ENCODE results near the gene BRD1. TPM values are rescaled to one million over a fixed set of nuclear protein-coding genes. Genes with fewer than 3 reads are reported as not detected.

BRD1 gene
- total and polyA plus RNA-seq, 9 of the 15 experiments (the other 6 are each of a cell fraction or from before 2014, with no cell fraction given) = 0.42 to 17.6 (median 5.5) TPM

DNA sequence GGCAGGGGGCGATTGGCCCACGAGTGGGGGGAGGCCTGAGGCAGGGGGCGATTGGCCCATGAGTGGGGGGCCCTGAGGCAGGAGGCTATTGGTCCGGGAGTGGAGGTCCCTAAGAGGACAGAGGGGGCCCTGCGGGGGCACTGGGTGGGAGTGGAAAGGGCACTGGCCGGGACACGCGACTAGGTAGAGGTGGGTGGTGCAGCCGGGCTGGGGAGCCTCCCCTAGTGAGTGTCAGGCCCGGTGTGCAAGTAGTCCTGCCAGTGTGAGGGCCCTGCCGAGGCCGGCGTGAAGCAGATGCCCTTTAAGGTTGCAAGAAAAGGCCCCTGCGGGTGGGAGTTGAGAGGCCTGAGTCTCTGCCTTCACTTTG is 909 bp upstream of the BRD1 start:
- BruUV-seq (replicated peaks) = no TSS peak
- DNase-seq (ENCODE audit: extremely low read depth in 1 of 4, low spot score in 3 of 4) = no peak
- Histone ChIP-seq H3K27me3 (ENCODE audit: control insufficient read depth in 2 of 2, insufficient read depth in 2 of 2, low read length in 2 of 2) (peaks cover 2 to 10% of the 10 kb centered on the region in 2 experiments; a peak in 2 of 5 replicates), H3K4me2 (ENCODE audit: insufficient read depth, low read length) (no peak overlapping the region), H3K4me1 (replicated peaks in 1 of 2; ENCODE audit: control insufficient read depth in 2 of 2, insufficient read depth in 2 of 2, low read length in 2 of 2) (peaks cover 7 to 47% of the 10 kb centered on the region in 2 experiments; a peak in 4 of 5 replicates), H4K20me1 (replicated peaks; ENCODE audit: control insufficient read depth, insufficient read depth, low read length) (peaks cover 18% of the 10 kb centered on the region; the same call in 1 of the 2 replicates), H3K79me2 (ENCODE audit: control insufficient read depth, insufficient read depth, low read length) (peaks cover 36% of the 10 kb centered on the region), H3K9me3 (replicated peaks; ENCODE audit: control insufficient read depth, insufficient read depth, low read depth, low read length) (no peaks in the 10 kb centered on the region), H3K36me3 (ENCODE audit: control insufficient read depth, insufficient read depth, low read length) (peaks cover 22% of the 10 kb centered on the region; the same call in 2 of the 3 replicates), H3K27ac (ENCODE audit: extremely low read depth, low read depth, low read length) (no peak overlapping the region), H3K9ac (ENCODE audit: insufficient read depth in 1 of 2, low read depth in 2 of 2, low read length in 2 of 2) (no peak overlapping the region), H3K4me3 (no peak overlapping the region), H2AFZ (ENCODE audit: low read depth, low read length) (no peak overlapping the region), H3K9me1 (ENCODE audit: control insufficient read depth, insufficient read depth, low read length) (no peaks in the 10 kb centered on the region)
- CTCF ChIA-PET (ENCODE audit: low intra/inter-chr PET ratio) = no interaction called here
- no peak for TF ChIP-seq MIER1 (IDR thresholded peaks at IDR 0.05; ENCODE audit: low read depth)
- TF ChIP-seq, protein P1, sequence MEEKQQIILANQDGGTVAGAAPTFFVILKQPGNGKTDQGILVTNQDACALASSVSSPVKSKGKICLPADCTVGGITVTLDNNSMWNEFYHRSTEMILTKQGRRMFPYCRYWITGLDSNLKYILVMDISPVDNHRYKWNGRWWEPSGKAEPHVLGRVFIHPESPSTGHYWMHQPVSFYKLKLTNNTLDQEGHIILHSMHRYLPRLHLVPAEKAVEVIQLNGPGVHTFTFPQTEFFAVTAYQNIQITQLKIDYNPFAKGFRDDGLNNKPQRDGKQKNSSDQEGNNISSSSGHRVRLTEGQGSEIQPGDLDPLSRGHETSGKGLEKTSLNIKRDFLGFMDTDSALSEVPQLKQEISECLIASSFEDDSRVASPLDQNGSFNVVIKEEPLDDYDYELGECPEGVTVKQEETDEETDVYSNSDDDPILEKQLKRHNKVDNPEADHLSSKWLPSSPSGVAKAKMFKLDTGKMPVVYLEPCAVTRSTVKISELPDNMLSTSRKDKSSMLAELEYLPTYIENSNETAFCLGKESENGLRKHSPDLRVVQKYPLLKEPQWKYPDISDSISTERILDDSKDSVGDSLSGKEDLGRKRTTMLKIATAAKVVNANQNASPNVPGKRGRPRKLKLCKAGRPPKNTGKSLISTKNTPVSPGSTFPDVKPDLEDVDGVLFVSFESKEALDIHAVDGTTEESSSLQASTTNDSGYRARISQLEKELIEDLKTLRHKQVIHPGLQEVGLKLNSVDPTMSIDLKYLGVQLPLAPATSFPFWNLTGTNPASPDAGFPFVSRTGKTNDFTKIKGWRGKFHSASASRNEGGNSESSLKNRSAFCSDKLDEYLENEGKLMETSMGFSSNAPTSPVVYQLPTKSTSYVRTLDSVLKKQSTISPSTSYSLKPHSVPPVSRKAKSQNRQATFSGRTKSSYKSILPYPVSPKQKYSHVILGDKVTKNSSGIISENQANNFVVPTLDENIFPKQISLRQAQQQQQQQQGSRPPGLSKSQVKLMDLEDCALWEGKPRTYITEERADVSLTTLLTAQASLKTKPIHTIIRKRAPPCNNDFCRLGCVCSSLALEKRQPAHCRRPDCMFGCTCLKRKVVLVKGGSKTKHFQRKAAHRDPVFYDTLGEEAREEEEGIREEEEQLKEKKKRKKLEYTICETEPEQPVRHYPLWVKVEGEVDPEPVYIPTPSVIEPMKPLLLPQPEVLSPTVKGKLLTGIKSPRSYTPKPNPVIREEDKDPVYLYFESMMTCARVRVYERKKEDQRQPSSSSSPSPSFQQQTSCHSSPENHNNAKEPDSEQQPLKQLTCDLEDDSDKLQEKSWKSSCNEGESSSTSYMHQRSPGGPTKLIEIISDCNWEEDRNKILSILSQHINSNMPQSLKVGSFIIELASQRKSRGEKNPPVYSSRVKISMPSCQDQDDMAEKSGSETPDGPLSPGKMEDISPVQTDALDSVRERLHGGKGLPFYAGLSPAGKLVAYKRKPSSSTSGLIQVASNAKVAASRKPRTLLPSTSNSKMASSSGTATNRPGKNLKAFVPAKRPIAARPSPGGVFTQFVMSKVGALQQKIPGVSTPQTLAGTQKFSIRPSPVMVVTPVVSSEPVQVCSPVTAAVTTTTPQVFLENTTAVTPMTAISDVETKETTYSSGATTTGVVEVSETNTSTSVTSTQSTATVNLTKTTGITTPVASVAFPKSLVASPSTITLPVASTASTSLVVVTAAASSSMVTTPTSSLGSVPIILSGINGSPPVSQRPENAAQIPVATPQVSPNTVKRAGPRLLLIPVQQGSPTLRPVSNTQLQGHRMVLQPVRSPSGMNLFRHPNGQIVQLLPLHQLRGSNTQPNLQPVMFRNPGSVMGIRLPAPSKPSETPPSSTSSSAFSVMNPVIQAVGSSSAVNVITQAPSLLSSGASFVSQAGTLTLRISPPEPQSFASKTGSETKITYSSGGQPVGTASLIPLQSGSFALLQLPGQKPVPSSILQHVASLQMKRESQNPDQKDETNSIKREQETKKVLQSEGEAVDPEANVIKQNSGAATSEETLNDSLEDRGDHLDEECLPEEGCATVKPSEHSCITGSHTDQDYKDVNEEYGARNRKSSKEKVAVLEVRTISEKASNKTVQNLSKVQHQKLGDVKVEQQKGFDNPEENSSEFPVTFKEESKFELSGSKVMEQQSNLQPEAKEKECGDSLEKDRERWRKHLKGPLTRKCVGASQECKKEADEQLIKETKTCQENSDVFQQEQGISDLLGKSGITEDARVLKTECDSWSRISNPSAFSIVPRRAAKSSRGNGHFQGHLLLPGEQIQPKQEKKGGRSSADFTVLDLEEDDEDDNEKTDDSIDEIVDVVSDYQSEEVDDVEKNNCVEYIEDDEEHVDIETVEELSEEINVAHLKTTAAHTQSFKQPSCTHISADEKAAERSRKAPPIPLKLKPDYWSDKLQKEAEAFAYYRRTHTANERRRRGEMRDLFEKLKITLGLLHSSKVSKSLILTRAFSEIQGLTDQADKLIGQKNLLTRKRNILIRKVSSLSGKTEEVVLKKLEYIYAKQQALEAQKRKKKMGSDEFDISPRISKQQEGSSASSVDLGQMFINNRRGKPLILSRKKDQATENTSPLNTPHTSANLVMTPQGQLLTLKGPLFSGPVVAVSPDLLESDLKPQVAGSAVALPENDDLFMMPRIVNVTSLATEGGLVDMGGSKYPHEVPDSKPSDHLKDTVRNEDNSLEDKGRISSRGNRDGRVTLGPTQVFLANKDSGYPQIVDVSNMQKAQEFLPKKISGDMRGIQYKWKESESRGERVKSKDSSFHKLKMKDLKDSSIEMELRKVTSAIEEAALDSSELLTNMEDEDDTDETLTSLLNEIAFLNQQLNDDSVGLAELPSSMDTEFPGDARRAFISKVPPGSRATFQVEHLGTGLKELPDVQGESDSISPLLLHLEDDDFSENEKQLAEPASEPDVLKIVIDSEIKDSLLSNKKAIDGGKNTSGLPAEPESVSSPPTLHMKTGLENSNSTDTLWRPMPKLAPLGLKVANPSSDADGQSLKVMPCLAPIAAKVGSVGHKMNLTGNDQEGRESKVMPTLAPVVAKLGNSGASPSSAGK (IDR thresholded peaks at IDR 0.05) = no peak
- no peak for TF ChIP-seq FOXK1 (CRISPR knock-in tag; IDR thresholded peaks at IDR 0.05; ENCODE audit: borderline replicate concordance)
- TF ChIP-seq BMI1 (IDR thresholded peaks at IDR 0.05; ENCODE audit: low read length) = no peak
- TF ChIP-seq HCFC1 (IDR thresholded peaks at IDR 0.05; ENCODE audit: low read depth, low read length) = no peak
- TF ChIP-seq, protein P2, sequence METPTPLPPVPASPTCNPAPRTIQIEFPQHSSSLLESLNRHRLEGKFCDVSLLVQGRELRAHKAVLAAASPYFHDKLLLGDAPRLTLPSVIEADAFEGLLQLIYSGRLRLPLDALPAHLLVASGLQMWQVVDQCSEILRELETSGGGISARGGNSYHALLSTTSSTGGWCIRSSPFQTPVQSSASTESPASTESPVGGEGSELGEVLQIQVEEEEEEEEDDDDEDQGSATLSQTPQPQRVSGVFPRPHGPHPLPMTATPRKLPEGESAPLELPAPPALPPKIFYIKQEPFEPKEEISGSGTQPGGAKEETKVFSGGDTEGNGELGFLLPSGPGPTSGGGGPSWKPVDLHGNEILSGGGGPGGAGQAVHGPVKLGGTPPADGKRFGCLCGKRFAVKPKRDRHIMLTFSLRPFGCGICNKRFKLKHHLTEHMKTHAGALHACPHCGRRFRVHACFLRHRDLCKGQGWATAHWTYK (CRISPR knock-in tag; IDR thresholded peaks at IDR 0.05) = no peak
- TF ChIP-seq STAT5B (CRISPR knock-in tag; IDR thresholded peaks at IDR 0.05) = no peak
- TF ChIP-seq HNRNPL (IDR thresholded peaks at IDR 0.05; ENCODE audit: low read depth, low read length) = no peak
- TF ChIP-seq HMGN3 (IDR thresholded peaks at IDR 0.05; ENCODE audit: borderline replicate concordance, extremely low read depth, insufficient read length, low read depth, low read length) = no peak
- no peak for TF ChIP-seq ZFX (CRISPR knock-in tag; IDR thresholded peaks at IDR 0.05)
- no peak for TF ChIP-seq RFX1 (IDR thresholded peaks at IDR 0.05)
- POLR2A ChIA-PET = no interaction called here
- FAIRE-seq = no peak
- 78% methylated on average over 6 of the region's 14 CpGs for WGBS (ENCODE audit: insufficient coverage, low coverage, missing lambda C conversion rate)
- in situ Hi-C loops (cut with MboI) = loop anchor here (10.0 kb wide), 1 partner anchor 86 kb away; the partner anchor contains the start of genes ALG12 and CRELD2
- intact Hi-C loops (cut with micrococcal nuclease) = no loop called here
- ATAC-seq = no peak

All from K562 (cell line).